Ascending aorta (tissue), 2 donors: Measurements from ENCODE around the gene ZC3H18. TPM values are rescaled to one million over a fixed set of nuclear protein-coding genes. Genes with fewer than 3 reads are reported as not detected.

ENCODE experiments used
- DNase-seq, 2 donors: peaks; one replicate each; pipeline ENCODE4 v3.0.0-alpha.2; 2019; ENCODE audit warnings: low spot score in 2 of 2
- H3K27ac ChIP-seq, 2 donors: fragments of 200-600 bp; sonication (generic); one replicate each; pipeline ENCODE4 v1.5.1; 2016 to 2017; ENCODE audit warnings: mild to moderate bottlenecking in 1 of 2
- H3K27me3 ChIP-seq: fragments of 200-600 bp; sonication (generic); one replicate; pipeline ENCODE4 v1.5.1; 2017
- H3K36me3 ChIP-seq, 2 donors: fragments of 200-600 bp; sonication (generic); one replicate each; pipeline ENCODE4 v1.5.1; 2016
- H3K4me1 ChIP-seq, 2 donors: fragments of 200-600 bp; sonication (generic); one replicate each; pipeline ENCODE4 v1.5.1; 2016 to 2017; ENCODE audit warnings: mild to moderate bottlenecking in 1 of 2
- H3K4me3 ChIP-seq, 2 donors: fragments of 200-600 bp; sonication (generic); one replicate each; pipeline ENCODE4 v1.5.1; 2016 to 2017; ENCODE audit warnings: mild to moderate bottlenecking in 1 of 2
- H3K9me3 ChIP-seq, 2 donors: fragments of 200-600 bp; sonication (generic); one replicate each; pipeline ENCODE4 v1.5.1; 2016
- intact Hi-C: fragments of 100-400 bp; cut with DNase I; formaldehyde crosslinking; loops from one replicate; pipeline ENCODE4 v1.15.1; 2023
- total RNA-seq: library from RNA; depleted of rRNA; stranded (reverse); fragments of >200 nt; gene quantifications from one replicate; pipeline ENCODE4 v1.1.0, GENCODE V29; 2016
- TF ChIP-seq, protein P1 (sequence below), 3 experiments: fragments of 200-600 bp in 2 of 3; fragments of 450-650 bp in 1 of 3; sonication (generic) in 2 of 3; IDR thresholded peaks; one replicate each; pipeline ENCODE4 v1.5.1; 2016 to 2019; ENCODE audit warnings: antibody characterized with exemption in 3 of 3, mild to moderate bottlenecking in 1 of 3, moderate library complexity in 1 of 3

The ZC3H18 gene
- total RNA-seq, 1 donor from 2014 or later = 36.3 TPM

DNA sequence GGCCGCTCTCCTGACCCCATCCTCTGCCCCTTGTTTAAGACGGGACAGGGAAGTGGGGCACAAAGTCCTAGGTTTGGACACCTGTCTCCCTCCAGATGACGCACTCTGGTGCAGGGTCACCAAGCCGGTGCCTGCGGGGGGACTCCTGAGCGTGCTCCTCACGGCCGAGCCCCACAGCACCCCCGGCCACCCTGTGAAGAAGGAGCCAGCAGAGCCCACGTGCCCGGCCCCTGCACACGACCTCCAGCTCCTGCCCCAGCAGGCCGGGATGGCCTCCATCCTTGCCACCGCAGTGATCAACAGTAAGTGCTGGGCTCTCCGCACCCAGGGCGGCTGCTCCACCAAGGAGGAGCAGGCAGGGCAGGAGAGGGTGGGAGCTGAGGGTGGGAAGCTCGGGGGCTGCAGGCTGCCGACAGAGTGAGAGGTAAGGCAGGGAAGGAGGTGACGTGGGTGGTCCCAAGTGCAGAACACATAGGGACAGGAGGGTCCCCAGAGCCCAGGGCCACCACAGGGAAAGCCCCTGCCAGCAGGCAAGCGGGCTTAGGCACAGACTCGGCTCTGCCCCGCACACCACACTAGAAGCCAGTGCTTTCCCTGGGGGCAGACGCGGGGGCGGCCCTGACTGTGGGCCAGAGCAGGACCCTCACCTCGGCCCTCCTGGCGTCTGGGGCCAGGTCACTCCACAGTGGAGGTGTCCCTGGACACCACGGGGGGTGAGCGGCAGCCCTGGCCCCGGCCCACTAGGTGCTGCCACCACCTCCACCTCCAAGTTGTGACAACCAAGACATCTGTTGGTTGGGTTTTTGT is 42.1 kb upstream of the ZC3H18 start:
- no peaks in the 10 kb centered on the region for H3K9me3 ChIP-seq
- no peak overlapping the region for H3K4me3 ChIP-seq
- intact Hi-C loops = loop anchor here (1.0 kb wide), 1 partner anchor 85 kb away; no protein-coding TSS in a partner anchor
- H3K36me3 ChIP-seq = no peaks in the 10 kb centered on the region
- no peaks in the 10 kb centered on the region for H3K27me3 ChIP-seq
- H3K4me1 ChIP-seq = peaks cover 2 to 3% of the 10 kb centered on the region in 2 donors
- H3K27ac ChIP-seq = no peak overlapping the region
- no peak for DNase-seq
- TF ChIP-seq, protein P1, sequence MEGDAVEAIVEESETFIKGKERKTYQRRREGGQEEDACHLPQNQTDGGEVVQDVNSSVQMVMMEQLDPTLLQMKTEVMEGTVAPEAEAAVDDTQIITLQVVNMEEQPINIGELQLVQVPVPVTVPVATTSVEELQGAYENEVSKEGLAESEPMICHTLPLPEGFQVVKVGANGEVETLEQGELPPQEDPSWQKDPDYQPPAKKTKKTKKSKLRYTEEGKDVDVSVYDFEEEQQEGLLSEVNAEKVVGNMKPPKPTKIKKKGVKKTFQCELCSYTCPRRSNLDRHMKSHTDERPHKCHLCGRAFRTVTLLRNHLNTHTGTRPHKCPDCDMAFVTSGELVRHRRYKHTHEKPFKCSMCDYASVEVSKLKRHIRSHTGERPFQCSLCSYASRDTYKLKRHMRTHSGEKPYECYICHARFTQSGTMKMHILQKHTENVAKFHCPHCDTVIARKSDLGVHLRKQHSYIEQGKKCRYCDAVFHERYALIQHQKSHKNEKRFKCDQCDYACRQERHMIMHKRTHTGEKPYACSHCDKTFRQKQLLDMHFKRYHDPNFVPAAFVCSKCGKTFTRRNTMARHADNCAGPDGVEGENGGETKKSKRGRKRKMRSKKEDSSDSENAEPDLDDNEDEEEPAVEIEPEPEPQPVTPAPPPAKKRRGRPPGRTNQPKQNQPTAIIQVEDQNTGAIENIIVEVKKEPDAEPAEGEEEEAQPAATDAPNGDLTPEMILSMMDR (IDR thresholded peaks at IDR 0.05) = no peak

DNA sequence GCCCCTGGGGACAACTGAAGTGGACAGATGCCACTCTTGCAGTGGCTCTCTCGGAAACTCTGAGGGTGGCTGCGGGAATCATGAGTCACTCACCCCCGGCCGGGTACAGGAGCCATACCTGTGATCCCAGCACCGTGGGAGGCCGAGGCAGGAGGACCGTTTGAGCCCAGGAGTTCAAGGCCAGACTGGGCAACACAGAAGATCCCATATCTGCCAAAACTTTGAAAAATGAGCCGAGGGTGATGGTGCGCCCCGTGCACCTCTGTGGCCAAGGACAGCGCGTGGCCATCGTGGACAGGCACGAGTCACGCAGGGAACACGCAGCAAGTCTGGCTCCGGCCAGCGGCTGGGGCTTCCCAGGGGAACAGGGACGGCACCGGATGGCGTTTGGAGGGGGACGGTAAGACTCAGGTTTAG is 41.3 kb upstream of the ZC3H18 start:
- H3K4me1 ChIP-seq = peaks cover 2 to 3% of the 10 kb centered on the region in 2 donors
- no peak overlapping the region for H3K27ac ChIP-seq
- H3K4me3 ChIP-seq = no peak overlapping the region
- intact Hi-C loops = no loop called here
- no peaks in the 10 kb centered on the region for H3K27me3 ChIP-seq
- DNase-seq = no peak
- TF ChIP-seq, protein P1 (IDR thresholded peaks at IDR 0.05) = no peak
- H3K36me3 ChIP-seq = no peaks in the 10 kb centered on the region
- H3K9me3 ChIP-seq = no peaks in the 10 kb centered on the region

DNA sequence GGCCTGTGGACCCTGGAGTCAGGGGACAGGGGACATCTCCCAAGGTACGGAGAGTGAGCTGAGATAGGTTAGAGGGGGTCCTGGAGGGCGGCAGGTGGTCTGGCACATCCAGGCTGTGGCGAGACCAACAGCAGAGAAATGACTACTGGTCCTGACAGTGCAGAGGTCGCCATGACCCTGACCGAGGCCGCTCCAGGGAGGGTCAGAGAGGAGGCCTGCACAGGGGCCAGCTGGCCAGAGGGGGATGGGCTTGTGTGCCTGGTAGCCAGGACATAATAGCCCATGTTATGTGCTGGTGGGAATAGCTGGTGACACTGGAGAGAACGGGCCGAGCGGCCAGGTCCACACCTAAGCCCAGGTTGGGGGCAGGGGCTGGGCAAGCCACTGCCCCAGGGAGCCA is 40.6 kb upstream of the ZC3H18 start:
- Histone ChIP-seq H3K27me3 (no peaks in the 10 kb centered on the region), H3K9me3 (no peaks in the 10 kb centered on the region), H3K4me1 (peaks cover 2 to 3% of the 10 kb centered on the region in 2 donors), H3K27ac (no peak overlapping the region), H3K36me3 (no peaks in the 10 kb centered on the region), H3K4me3 (no peak overlapping the region)
- TF ChIP-seq, protein P1 (IDR thresholded peaks at IDR 0.05) = no peak
- intact Hi-C loops = no loop called here
- DNase-seq = no peak

DNA sequence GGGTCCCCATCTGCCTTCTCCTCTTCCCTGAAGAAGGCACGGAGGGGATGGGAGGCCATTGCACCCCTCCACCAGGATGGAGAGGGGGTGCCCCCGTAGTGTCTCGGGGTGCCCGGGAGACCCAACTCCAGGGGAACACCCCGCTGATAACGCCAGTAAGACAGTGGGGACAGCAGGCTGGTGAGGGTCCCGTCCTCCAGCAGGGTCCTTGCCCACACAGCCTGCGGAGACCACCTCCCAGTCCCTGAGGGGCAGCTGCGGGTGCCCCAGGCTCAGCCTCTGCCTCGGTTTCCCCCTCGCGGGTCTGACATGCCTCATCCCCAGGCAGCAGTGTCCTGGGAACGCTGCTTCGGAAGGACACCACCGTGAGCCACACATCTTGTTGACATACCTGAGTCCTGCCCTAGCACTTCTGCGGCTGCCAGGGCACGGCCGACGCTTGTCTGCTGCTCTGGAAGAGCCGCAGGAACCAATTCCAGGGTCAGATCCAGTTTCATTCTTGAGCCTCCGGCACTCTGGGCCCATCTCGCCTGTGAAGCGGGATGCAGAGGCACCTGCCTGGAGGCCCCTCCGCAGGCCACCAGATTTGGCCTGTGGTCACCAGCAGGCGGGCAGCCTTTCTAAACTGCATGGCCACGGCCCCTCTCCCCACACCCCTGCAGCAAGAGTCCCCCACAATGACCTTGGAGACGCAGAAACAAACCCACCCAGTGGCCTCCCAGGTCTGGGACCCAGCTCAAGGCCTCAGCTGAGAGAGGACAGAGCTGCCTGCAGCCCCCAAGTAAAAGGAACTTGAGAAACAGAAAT is 39.9 kb upstream of the ZC3H18 start:
- Histone ChIP-seq H3K27me3 (no peaks in the 10 kb centered on the region), H3K4me3 (no peak overlapping the region), H3K9me3 (no peaks in the 10 kb centered on the region), H3K27ac (no peak overlapping the region), H3K36me3 (no peaks in the 10 kb centered on the region), H3K4me1 (peaks cover 2 to 8% of the 10 kb centered on the region in 2 donors)
- DNase-seq = no peak
- TF ChIP-seq, protein P1 (IDR thresholded peaks at IDR 0.05) = no peak
- intact Hi-C loops = no loop called here

DNA sequence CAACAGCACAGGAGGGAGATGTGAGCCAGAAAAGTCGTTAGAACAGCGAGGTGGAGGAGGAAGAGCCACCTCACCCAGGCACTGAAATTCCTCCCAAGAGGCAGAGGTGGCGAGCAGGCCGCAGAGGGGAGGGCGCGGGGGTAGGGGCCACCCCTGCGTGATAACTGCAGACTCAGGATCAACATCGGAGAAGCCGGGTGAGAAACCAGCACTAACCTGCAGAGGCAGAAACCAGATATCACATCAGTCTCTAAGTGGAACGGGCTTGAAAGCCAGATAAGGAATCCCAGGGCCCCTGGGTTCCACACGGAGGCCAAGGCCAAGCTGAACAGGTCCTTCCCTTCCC is 39.4 kb upstream of the ZC3H18 start:
- Histone ChIP-seq H3K4me1 (peaks cover 2 to 12% of the 10 kb centered on the region in 2 donors), H3K9me3 (no peaks in the 10 kb centered on the region), H3K36me3 (no peaks in the 10 kb centered on the region), H3K4me3 (no peak overlapping the region), H3K27me3 (no peaks in the 10 kb centered on the region), H3K27ac (no peak overlapping the region)
- DNase-seq = no peak
- TF ChIP-seq, protein P1 (IDR thresholded peaks at IDR 0.05) = no peak
- intact Hi-C loops = no loop called here
